HepG2 (cell line): ENCODE measurements around the gene ZNF213. TPM values are rescaled to one million over a fixed set of nuclear protein-coding genes. Genes with fewer than 3 reads are reported as not detected.

Experiments used
- ASH2L ChIP-seq: fragments of 300-600, 200-600 bp; sonication (generic); IDR thresholded peaks from 2 replicates; pipeline ENCODE4 v1.7.0; 2017; ENCODE audit warnings: low read depth, mild to moderate bottlenecking, moderate library complexity, mixed read lengths, low read length; ENCODE audit not compliant: insufficient read length
- ATF3 ChIP-seq: sonication (generic); formaldehyde crosslinking; IDR thresholded peaks from 2 replicates; pipeline ENCODE4 v1.4.0; 2020; ENCODE audit warnings: missing genetic modification reagents
- HNF4A ChIP-seq: sonication (generic); formaldehyde crosslinking; IDR thresholded peaks from 2 replicates; pipeline ENCODE4 v1.4.0; 2020; ENCODE audit warnings: missing genetic modification reagents
- HNF4G ChIP-seq, 2 experiments: sonication (generic) in 1 of 2; formaldehyde crosslinking in 1 of 2; IDR thresholded peaks; 2 replicates each; pipeline versions ENCODE4 v1.4.0 to v1.6.1; 2011 to 2020; ENCODE audit warnings: borderline replicate concordance in 2 of 2, low read depth in 2 of 2, mild to moderate bottlenecking in 2 of 2, low read length in 1 of 2, missing genetic modification reagents in 1 of 2, moderate library complexity in 1 of 2
- HOXA3 ChIP-seq: sonication (generic); formaldehyde crosslinking; IDR thresholded peaks from 2 replicates; pipeline ENCODE4 v1.5.0; 2020; ENCODE audit warnings: missing genetic modification reagents
- KAT8 ChIP-seq: IDR thresholded peaks from 2 replicates; pipeline ENCODE4 v1.6.1; 2016; ENCODE audit warnings: missing genetic modification reagents, missing compliant biosample characterization
- KDM2A ChIP-seq: sonication (generic); formaldehyde crosslinking; IDR thresholded peaks from 2 replicates; pipeline ENCODE4 v1.4.0; 2020; ENCODE audit warnings: low read depth, missing genetic modification reagents, borderline replicate concordance
- LCORL ChIP-seq, 2 experiments: fragments of 450-650 bp in 1 of 2; sonication (generic) in 1 of 2; formaldehyde crosslinking in 1 of 2; IDR thresholded peaks; 2 replicates each; pipeline versions ENCODE4 v1.5.0 to v1.6.1; 2017 to 2020; ENCODE audit warnings: antibody characterized with exemption in 1 of 2, missing genetic modification reagents in 1 of 2
- MAF1 ChIP-seq: sonication (generic); formaldehyde crosslinking; IDR thresholded peaks from 2 replicates; pipeline ENCODE4 v1.5.0; 2020; ENCODE audit warnings: missing genetic modification reagents, borderline replicate concordance
- MAFF ChIP-seq: IDR thresholded peaks from 2 replicates; pipeline ENCODE4 v1.6.1; 2011; ENCODE audit warnings: low read depth, low read length, improper control_type of control experiment
- MYNN ChIP-seq: sonication (generic); formaldehyde crosslinking; IDR thresholded peaks from 2 replicates; pipeline ENCODE4 v1.4.0; 2020; ENCODE audit warnings: mild to moderate bottlenecking, low read depth, missing genetic modification reagents
- MYPOP ChIP-seq: sonication (generic); formaldehyde crosslinking; IDR thresholded peaks from 2 replicates; pipeline ENCODE4 v1.8.1; 2023; ENCODE audit warnings: mild to moderate bottlenecking, moderate library complexity, missing genetic modification reagents
- NRL ChIP-seq: sonication (generic); formaldehyde crosslinking; IDR thresholded peaks from 2 replicates; pipeline ENCODE4 v1.5.0; 2020; ENCODE audit warnings: missing genetic modification reagents, mild to moderate bottlenecking, moderate library complexity, borderline replicate concordance
- POLR2A ChIP-seq, 2 experiments: IDR thresholded peaks; 2 replicates each; pipeline ENCODE4 v1.6.1; 2011; ENCODE audit warnings: low read depth in 2 of 2, low read length in 2 of 2, mild to moderate bottlenecking in 1 of 2, moderate library complexity in 1 of 2; ENCODE audit not compliant: insufficient read depth in 1 of 2
- THRA ChIP-seq: sonication (generic); formaldehyde crosslinking; IDR thresholded peaks from 2 replicates; pipeline ENCODE4 v1.4.0; 2020; ENCODE audit warnings: missing genetic modification reagents, borderline replicate concordance
- ZBTB26 ChIP-seq: IDR thresholded peaks from 2 replicates; pipeline ENCODE4 v1.6.1; 2016; ENCODE audit warnings: missing compliant biosample characterization, missing genetic modification reagents, borderline replicate concordance
- ZBTB34 ChIP-seq: sonication (generic); formaldehyde crosslinking; IDR thresholded peaks from 2 replicates; pipeline ENCODE4 v1.8.0; 2022; ENCODE audit warnings: mild to moderate bottlenecking, missing genetic modification reagents
- ZNF280B ChIP-seq: sonication (generic); formaldehyde crosslinking; IDR thresholded peaks from 2 replicates; pipeline ENCODE4 v1.5.0; 2020; ENCODE audit warnings: missing genetic modification reagents, mild to moderate bottlenecking, borderline replicate concordance
- ZNF441 ChIP-seq: sonication (generic); formaldehyde crosslinking; IDR thresholded peaks from 2 replicates; pipeline ENCODE4 v1.7.0; 2021; ENCODE audit warnings: missing genetic modification reagents, borderline replicate concordance
- ZNF556 ChIP-seq: sonication (generic); formaldehyde crosslinking; IDR thresholded peaks from 2 replicates; pipeline ENCODE4 v1.4.0; 2020; ENCODE audit warnings: mild to moderate bottlenecking, missing genetic modification reagents, borderline replicate concordance
- polyA plus RNA-seq, 8 experiments: library from polyadenylated mRNA; depleted of rRNA in 3 of 8; stranded (reverse) in 7 of 8; unstranded in 1 of 8; fragments of >200 nt; fragmentation: Illumina TruSeq in 4 of 8; extraction: Trizol in 4 of 8; gene quantifications; 2 replicates each; pipeline versions ENCODE4 v1.2.1 to v1.2.3, GENCODE V29; 2011 to 2016; ENCODE audit warnings: low read depth in 4 of 8, missing spikeins in 1 of 8, mixed read lengths in 1 of 8; ENCODE audit not compliant: insufficient read depth in 1 of 8
- total RNA-seq, 5 experiments: library from RNA; depleted of rRNA; stranded (reverse); fragments of >200 nt; fragmentation: Illumina TruSeq; extraction: Trizol; gene quantifications; 2 replicates each; pipeline ENCODE4 v1.2.3, GENCODE V29; 2016; ENCODE audit warnings: low read depth in 1 of 5

Gene ZNF213
- total and polyA plus RNA-seq, 2 of the 13 experiments (the other 11 are each of a cell fraction or from before 2014, with no cell fraction given): 0.59 to 0.97 TPM

- peak; percentile 61 for TF ChIP-seq HNF4A (CRISPR knock-in tag)
- TF ChIP-seq MAF1 (CRISPR knock-in tag): no peak
- TF ChIP-seq ZNF556 (CRISPR knock-in tag): 0 out of 2 replicates have a peak, but pooled peaks have one; percentile 22
- TF ChIP-seq KAT8: 0 out of 2 replicates have a peak, but pooled peaks have one; percentile 29
- TF ChIP-seq MYNN: no peak
- 0 out of 2 replicates have a peak, but pooled peaks have one; percentile 19 for TF ChIP-seq THRA (CRISPR knock-in tag)
- TF ChIP-seq HNF4G (IDR thresholded peaks at IDR 0.05; ENCODE audit: borderline replicate concordance, low read depth, low read length): peak; percentile 24
- peak; percentile 66; the same call in 1 of the 2 replicates for TF ChIP-seq HNF4G (CRISPR knock-in tag; IDR thresholded peaks at IDR 0.05; ENCODE audit: borderline replicate concordance, low read depth)
- peak; percentile 31; the same call in 1 of the 2 replicates for TF ChIP-seq ZBTB26 (CRISPR knock-in tag)
- peak; percentile 36; the same call in 1 of the 2 replicates for TF ChIP-seq HOXA3
- TF ChIP-seq KDM2A: peak; percentile 24; the same call in 1 of the 2 replicates
- no peak for TF ChIP-seq ZBTB34
- TF ChIP-seq MAFF: no peak
- 0 out of 2 replicates have a peak, but pooled peaks have one; percentile 62 for TF ChIP-seq ZNF280B (CRISPR knock-in tag)
- no peak; the same call in 1 of the 2 replicates for TF ChIP-seq MYPOP (CRISPR knock-in tag)
- TF ChIP-seq NRL (CRISPR knock-in tag): peak; percentile 60; the same call in 1 of the 2 replicates
- peak; percentile 32 for TF ChIP-seq ASH2L
- no peak for TF ChIP-seq ZNF441 (CRISPR knock-in tag)
- no peak for TF ChIP-seq ATF3 (CRISPR knock-in tag)
- TF ChIP-seq LCORL (IDR thresholded peaks at IDR 0.05): no peak
- peak; percentile 58; the same call in 1 of the 2 replicates for TF ChIP-seq LCORL (CRISPR knock-in tag; IDR thresholded peaks at IDR 0.05)
- peak in 1 of 2 experiments; percentile 50; a peak in 2 of 4 replicates for TF ChIP-seq POLR2A (IDR thresholded peaks at IDR 0.05; ENCODE audit: insufficient read depth in 1 of 2, low read depth in 2 of 2, low read length in 2 of 2)
Measured at GRCh38 chr16:3143598-3144320, 8.9 kb downstream of the ZNF213 start (continued).
